BE2C (cell line): ENCODE results near the gene KAT2B.
A peak's percentile ranks its signal among the peaks of the same experiment; 100 is the strongest.

Experiments used
- DNase-seq: peaks from one replicate; pipeline ENCODE4 v3.0.0-alpha.2; 2020
- H3K27me3 ChIP-seq: fragments of 250-450 bp; sonication (Bioruptor Pico); 2 replicates; pipeline ENCODE4 v1.5.1; 2020; ENCODE audit warnings: mild to moderate bottlenecking
- H3K36me3 ChIP-seq: fragments of 250-450 bp; sonication (Bioruptor Pico); 2 replicates; pipeline ENCODE4 v1.5.1; 2020; ENCODE audit warnings: mild to moderate bottlenecking
- H3K4me1 ChIP-seq: fragments of 250-450 bp; sonication (Bioruptor Pico); 2 replicates; pipeline ENCODE4 v1.5.1; 2020
- H3K4me3 ChIP-seq: 2 replicates; pipeline ENCODE4 v1.5.1; 2011; ENCODE audit warnings: low read depth, low read length
- H3K9me3 ChIP-seq: fragments of 250-450 bp; sonication (Bioruptor Pico); 2 replicates; pipeline ENCODE4 v1.5.1; 2020
- CTCF ChIP-seq: IDR thresholded peaks from 2 replicates; pipeline ENCODE4 v1.5.1; 2012; ENCODE audit warnings: mild to moderate bottlenecking, low read depth, low read length

KAT2B gene

DNA sequence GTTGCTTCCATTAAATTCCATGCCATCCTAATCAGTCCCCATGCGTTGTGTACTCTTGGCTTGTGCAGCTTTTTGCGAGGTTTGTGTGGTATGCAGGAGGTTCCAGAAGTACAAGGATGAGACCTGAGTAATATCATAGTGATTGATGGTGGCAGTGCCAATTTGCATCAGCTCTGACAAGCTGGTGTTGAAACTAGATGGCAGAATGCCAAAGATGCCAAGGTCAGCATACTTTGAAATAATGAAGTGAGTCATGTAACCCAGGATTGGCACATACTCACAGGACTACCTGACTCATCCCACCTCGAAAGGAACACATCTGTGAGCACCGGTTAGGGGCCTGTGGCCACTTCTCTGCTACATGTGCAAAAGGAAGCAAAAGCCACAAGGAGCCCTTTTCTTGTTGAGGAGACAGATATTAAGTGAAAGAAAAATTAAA is 14.3 kb downstream of the KAT2B start:
- DNase-seq: peak; percentile 36
- TF ChIP-seq CTCF: no peak
- H3K27me3 ChIP-seq: no peaks in the 10 kb centered on the region
- no peaks in the 10 kb centered on the region; the same call in 1 of the 2 replicates for H3K4me1 ChIP-seq
- H3K9me3 ChIP-seq: no peaks in the 10 kb centered on the region
- no peaks in the 10 kb centered on the region for H3K36me3 ChIP-seq
- H3K4me3 ChIP-seq: no peak overlapping the region

DNA sequence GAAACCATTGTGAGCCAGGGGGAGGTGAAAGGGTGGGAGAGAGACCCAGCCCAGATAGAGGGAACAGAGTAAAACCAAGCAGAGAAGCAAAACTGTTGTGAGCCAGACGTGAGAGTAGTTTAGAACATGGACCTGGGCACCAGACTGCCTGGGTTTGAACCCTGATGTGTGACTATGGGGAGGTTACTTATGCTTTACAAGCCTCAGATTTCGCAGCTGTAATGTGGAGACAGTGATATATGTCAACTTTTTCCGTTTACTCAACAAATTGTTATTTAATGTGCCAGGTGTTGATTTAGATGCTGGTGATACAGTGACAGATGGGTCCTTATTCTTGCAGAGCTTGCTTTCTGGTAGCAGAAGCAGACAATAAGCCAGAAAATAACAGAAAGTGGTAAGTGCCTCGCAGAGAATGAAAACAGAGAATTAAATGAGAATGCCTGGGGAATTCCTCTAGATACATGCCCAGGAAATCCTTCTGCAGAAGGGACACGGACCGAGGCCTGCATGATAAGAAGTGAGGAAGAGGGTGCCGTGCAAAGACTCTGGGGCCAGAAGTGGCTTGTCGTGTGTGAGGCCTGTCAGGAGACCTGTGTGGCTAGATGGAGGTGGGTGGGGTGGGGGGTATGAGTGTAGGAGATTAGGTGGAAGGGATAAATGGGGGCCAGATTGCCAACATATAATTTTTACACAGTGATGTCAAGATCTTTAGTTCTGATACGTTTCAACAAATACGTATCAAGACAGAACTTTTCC is 15.0 kb downstream of the KAT2B start:
- no peak for DNase-seq
- H3K27me3 ChIP-seq: no peaks in the 10 kb centered on the region
- H3K4me1 ChIP-seq: no peaks in the 10 kb centered on the region; the same call in 1 of the 2 replicates
- H3K9me3 ChIP-seq: no peaks in the 10 kb centered on the region
- H3K36me3 ChIP-seq: no peaks in the 10 kb centered on the region
- no peak for TF ChIP-seq CTCF
- H3K4me3 ChIP-seq: no peak overlapping the region

- Histone ChIP-seq H3K4me1 (no peaks in the 10 kb centered on the region; the same call in 1 of the 2 replicates), H3K36me3 (no peaks in the 10 kb centered on the region), H3K27me3 (no peaks in the 10 kb centered on the region), H3K4me3 (no peak overlapping the region), H3K9me3 (no peaks in the 10 kb centered on the region)
- DNase-seq: no peak
- no peak for TF ChIP-seq CTCF
These were observed 15.6 kb downstream of the KAT2B start for GRCh38 chr3:20055842-20056241.

DNA sequence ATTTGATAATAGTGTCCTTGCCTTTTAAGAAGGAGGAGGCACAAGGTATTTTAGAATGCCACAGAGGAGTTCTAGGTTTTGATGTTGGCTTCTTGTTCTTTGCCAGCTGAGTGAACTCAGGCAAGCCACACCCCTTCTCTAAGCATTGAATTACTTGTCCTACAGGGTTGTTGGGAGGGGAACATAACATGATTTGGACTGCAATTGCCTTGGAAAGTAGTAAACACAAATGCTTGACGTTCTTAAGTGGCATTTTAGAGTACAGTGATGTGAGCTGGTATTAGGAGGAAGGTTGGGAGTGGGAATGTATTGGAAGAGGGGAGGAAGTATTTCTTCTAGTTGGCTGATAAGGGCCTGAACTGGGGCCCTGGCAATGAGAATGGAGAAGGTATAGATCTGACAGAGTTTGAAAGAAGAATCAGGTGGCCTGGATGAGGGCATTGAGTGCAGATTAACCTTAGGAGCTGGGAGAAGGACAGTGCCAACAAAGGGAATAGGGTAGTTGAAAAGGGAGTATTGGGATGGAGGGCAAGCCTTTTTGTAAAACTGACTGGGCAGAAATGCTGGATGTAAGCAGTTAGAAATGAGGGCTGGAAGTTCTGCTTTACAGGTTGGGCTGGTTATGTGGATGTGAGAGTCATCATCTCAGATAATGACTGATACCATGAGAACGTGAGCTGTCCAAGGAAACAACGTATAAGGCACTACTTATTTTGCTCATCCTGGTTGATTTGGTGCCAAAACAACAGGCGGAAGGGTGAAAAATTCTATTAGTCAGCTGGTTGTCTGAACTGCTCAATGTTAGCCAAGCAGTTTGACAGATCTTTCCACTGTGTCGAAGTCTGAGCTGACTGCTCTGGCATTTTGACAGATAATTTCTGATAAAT is 16.7 kb downstream of the KAT2B start:
- Histone ChIP-seq H3K4me3 (no peak overlapping the region), H3K27me3 (no peaks in the 10 kb centered on the region), H3K9me3 (no peaks in the 10 kb centered on the region), H3K36me3 (no peaks in the 10 kb centered on the region), H3K4me1 (no peaks in the 10 kb centered on the region; the same call in 1 of the 2 replicates)
- DNase-seq: no peak
- TF ChIP-seq CTCF: no peak

DNA sequence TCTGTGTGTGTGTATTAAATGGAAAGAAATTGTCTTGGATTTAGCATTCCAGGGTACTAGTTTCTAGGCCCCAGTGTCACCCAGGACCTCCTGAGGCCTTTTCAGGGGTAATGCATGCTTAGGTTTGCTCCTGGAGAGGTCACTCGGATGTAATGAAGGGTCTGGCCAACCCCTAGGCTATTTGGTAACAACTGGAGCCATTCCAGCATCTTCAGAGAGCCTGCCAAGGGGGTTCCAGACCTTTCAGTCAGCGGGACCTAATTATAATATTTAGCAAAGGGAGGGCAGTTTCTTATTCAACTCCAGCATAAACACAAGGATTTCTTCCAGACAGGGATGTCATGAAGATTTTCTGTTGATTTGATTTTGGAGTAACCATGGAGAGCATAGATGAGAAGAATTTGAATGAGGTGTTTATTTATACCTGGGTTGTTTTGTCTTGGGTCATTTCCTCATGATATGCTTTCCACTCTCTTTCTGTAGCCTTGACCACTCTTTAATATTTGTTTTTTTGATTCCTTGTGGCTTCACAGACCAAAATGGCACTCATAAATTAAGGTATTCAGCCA is 17.4 kb downstream of the KAT2B start:
- Histone ChIP-seq H3K4me3 (no peak overlapping the region), H3K9me3 (no peaks in the 10 kb centered on the region), H3K4me1 (no peaks in the 10 kb centered on the region; the same call in 1 of the 2 replicates), H3K36me3 (no peaks in the 10 kb centered on the region), H3K27me3 (no peaks in the 10 kb centered on the region)
- TF ChIP-seq CTCF: no peak
- no peak for DNase-seq
